Endothelial cell (in vitro differentiated cells): ENCODE results near the gene ATL2. TPM values are rescaled to one million over a fixed set of nuclear protein-coding genes. Genes with fewer than 3 reads are reported as not detected.

ENCODE experiments used
- DNase-seq: peaks from one replicate; pipeline ENCODE4 v3.0.0; 2021; ENCODE audit warnings: low spot score
- H3K27ac Mint-ChIP-seq: one replicate; pipeline ENCODE4 v1.8.0; 2021; ENCODE audit warnings: mixed read lengths, inconsistent platforms; ENCODE audit not compliant: unreplicated experiment
- H3K27me3 Mint-ChIP-seq: one replicate; pipeline ENCODE4 v1.8.0; 2021; ENCODE audit warnings: mild to moderate bottlenecking, moderate library complexity, mixed read lengths, inconsistent platforms; ENCODE audit not compliant: unreplicated experiment
- H3K36me3 Mint-ChIP-seq: one replicate; pipeline ENCODE4 v1.8.0; 2021; ENCODE audit warnings: mild to moderate bottlenecking, low read depth, mixed read lengths, inconsistent platforms; ENCODE audit not compliant: unreplicated experiment
- H3K4me1 Mint-ChIP-seq: one replicate; pipeline ENCODE4 v1.8.0; 2021; ENCODE audit warnings: mild to moderate bottlenecking, mixed read lengths, inconsistent platforms; ENCODE audit not compliant: unreplicated experiment
- H3K4me3 Mint-ChIP-seq: one replicate; pipeline ENCODE4 v1.8.0; 2021; ENCODE audit warnings: mild to moderate bottlenecking, mixed read lengths, inconsistent platforms; ENCODE audit not compliant: unreplicated experiment
- H3K9me3 Mint-ChIP-seq: one replicate; pipeline ENCODE4 v1.8.0; 2021; ENCODE audit warnings: mixed read lengths, inconsistent platforms; ENCODE audit not compliant: unreplicated experiment
- total RNA-seq: library from RNA; stranded (reverse); fragmentation: NEBNext Ultra II Directional; extraction: Animal tissue kit (Norgen Biotek cat#: 25700); gene quantifications from one replicate; pipeline ENCODE4 v1.2.1, GENCODE V29; 2021; ENCODE audit not compliant: unreplicated experiment
- TF ChIP-seq, protein P1 (sequence below): fragments of 200-600 bp; sonication (generic); IDR thresholded peaks from one replicate; pipeline ENCODE4 v1.5.0; 2021; ENCODE audit warnings: antibody characterized with exemption; ENCODE audit not compliant: unreplicated experiment

Gene ATL2
- total RNA-seq, 1 donor from 2014 or later, result 38.0 TPM

DNA sequence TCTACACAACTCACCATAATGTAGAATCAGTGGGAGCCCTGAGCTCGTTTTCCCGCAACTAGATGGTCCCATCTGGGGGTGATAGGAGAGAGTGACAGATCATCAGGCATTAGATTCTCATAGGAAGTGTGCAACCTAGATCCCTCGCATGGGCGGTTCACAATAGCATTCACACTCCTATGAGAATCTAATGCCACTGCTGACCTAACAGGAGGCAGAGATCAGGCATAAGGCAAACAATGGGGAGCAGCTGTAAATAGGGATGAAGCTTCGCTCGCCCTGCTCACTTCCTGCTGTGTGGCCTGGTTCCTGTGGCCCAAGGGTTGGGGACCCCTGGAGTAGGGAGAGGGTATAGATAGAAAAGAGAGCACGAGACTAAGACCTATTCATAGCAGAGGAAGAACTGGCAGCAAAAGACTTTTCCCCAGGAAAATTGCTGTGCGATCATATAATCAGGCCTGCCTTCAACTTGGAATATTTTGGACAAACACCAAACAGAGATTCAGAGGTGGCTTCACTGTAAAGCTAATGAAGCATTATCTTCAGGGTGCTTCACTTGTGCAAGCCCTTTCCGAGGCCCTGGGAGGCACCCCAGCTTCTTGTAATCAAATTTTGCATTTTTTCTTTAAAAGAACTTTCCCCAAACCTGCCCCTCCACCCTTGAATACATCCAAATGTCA, 29.0 kb upstream of the ATL2 start:
- peaks cover 17% of the 10 kb centered on the region for H3K9me3 Mint-ChIP-seq
- H3K36me3 Mint-ChIP-seq, result peaks cover 4% of the 10 kb centered on the region

DNA sequence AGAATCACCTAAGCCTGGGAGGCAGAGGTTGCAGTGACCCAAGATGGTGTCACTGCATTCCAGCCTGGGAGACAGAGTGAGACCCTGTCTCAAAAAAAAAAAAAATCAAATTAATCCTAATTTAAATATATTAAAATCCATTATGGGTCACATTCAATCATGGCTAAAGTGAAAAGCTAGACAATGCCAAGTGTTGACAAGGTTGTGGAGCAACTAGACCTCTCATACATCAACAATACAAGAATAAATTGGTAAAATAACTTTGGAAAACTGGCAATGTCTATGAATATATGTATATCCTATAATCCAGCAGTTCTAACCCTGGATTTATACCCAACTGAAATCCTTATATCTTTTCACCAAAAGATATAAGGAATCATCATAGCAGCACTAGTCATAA, 23.4 kb upstream of the ATL2 start:
- H3K4me1 Mint-ChIP-seq, result peaks cover 3% of the 10 kb centered on the region
- TF ChIP-seq, protein P1, sequence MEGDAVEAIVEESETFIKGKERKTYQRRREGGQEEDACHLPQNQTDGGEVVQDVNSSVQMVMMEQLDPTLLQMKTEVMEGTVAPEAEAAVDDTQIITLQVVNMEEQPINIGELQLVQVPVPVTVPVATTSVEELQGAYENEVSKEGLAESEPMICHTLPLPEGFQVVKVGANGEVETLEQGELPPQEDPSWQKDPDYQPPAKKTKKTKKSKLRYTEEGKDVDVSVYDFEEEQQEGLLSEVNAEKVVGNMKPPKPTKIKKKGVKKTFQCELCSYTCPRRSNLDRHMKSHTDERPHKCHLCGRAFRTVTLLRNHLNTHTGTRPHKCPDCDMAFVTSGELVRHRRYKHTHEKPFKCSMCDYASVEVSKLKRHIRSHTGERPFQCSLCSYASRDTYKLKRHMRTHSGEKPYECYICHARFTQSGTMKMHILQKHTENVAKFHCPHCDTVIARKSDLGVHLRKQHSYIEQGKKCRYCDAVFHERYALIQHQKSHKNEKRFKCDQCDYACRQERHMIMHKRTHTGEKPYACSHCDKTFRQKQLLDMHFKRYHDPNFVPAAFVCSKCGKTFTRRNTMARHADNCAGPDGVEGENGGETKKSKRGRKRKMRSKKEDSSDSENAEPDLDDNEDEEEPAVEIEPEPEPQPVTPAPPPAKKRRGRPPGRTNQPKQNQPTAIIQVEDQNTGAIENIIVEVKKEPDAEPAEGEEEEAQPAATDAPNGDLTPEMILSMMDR, result no peak
- DNase-seq, result no peak
- H3K36me3 Mint-ChIP-seq, result peaks cover 4% of the 10 kb centered on the region
- no peak overlapping the region for H3K4me3 Mint-ChIP-seq
- peaks cover 11% of the 10 kb centered on the region for H3K9me3 Mint-ChIP-seq
- peaks cover 10% of the 10 kb centered on the region for H3K27me3 Mint-ChIP-seq
- no peak overlapping the region for H3K27ac Mint-ChIP-seq

More for the DNA sequence above, 29.0 kb upstream of the ATL2 start:
- TF ChIP-seq, protein P1, result no peak
- peaks cover 30% of the 10 kb centered on the region for H3K4me1 Mint-ChIP-seq
- H3K27me3 Mint-ChIP-seq, result peaks cover 10% of the 10 kb centered on the region
- peak overlapping the region; percentile 97 for H3K27ac Mint-ChIP-seq
- DNase-seq, result no peak
- peak overlapping the region; percentile 37 for H3K4me3 Mint-ChIP-seq

DNA sequence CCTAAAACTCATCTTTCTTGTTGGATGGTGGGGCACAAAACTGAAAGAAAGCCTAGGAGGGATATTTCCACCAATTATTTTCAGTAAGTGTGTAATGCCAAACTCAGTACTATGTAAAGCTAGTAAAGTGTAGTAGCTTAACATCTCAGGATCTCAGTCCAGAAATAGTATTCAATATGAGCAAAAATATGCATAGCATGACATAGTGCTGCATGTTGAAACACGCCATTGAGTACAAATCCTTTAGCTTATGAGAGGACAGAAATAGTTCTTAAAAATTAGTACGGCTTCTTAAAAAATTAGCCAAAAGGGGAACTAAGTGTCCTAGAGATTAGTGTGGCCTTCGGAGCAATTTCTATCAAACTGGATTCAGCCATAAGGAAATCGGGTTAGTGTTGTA, 21.7 kb upstream of the ATL2 start:
- TF ChIP-seq, protein P1, result no peak
- Mint-ChIP-seq H3K4me1 (no peaks in the 10 kb centered on the region), H3K27me3 (peaks cover 4% of the 10 kb centered on the region), H3K4me3 (no peak overlapping the region), H3K9me3 (peaks cover 4% of the 10 kb centered on the region), H3K27ac (no peak overlapping the region), H3K36me3 (no peaks in the 10 kb centered on the region)
- DNase-seq, result no peak

DNA sequence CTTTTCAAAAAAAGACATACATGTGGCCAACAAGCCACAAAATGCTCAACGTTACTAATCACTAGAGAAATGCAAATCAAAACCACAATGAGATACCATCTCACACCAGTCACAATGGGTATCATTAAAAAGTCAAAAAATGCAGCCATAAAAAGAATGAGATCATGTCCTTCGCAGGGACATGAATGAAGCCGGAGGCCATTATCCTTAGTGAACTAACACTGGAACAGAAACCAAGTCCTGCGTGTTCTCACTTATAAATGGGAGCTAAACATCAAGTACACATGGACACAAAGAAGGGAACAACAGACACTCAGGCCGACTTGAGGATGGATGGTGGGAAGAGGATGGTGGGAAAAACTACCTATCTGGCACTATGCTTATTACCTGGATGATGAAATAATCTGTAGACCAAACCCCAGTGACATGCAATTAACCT, 17.8 kb upstream of the ATL2 start:
- no peak overlapping the region for H3K4me3 Mint-ChIP-seq
- H3K27ac Mint-ChIP-seq, result no peak overlapping the region
- no peak for DNase-seq
- H3K9me3 Mint-ChIP-seq, result no peaks in the 10 kb centered on the region
- TF ChIP-seq, protein P1, result no peak
- peaks cover 3% of the 10 kb centered on the region for H3K27me3 Mint-ChIP-seq
- H3K4me1 Mint-ChIP-seq, result no peaks in the 10 kb centered on the region
- H3K36me3 Mint-ChIP-seq, result no peaks in the 10 kb centered on the region

DNA sequence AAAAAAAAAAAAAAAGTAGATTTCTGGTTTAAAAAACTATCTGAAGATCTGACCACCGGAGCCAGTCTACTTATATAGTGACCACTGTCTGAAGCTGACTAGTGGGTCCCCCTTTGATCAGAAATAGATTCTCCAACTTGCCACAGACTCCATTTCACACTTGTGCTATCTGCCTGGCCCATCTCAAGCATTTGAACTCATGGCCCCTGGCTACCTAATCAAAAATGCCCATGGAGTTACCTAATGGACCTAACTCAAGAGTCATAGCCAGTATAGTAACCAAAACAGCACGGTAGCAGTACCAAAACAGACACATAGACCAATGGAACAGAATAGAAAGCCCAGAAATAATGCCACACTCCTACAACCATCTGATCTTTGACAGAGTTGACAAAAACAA, 17.0 kb upstream of the ATL2 start:
- TF ChIP-seq, protein P1, result no peak
- no peak overlapping the region for H3K27ac Mint-ChIP-seq
- no peaks in the 10 kb centered on the region for H3K36me3 Mint-ChIP-seq
- peaks cover 3% of the 10 kb centered on the region for H3K4me1 Mint-ChIP-seq
- peaks cover 3% of the 10 kb centered on the region for H3K27me3 Mint-ChIP-seq
- no peak for DNase-seq
- H3K4me3 Mint-ChIP-seq, result no peak overlapping the region
- H3K9me3 Mint-ChIP-seq, result no peaks in the 10 kb centered on the region
